ENCODE results near the gene LVRN. TPM values are rescaled to one million over a fixed set of nuclear protein-coding genes. Genes with fewer than 3 reads are reported as not detected.
A peak's percentile ranks its signal among the peaks of the same experiment; 100 is the strongest.

The LVRN gene
- total and polyA plus RNA-seq, 2 of the 4 experiments (the other 2 are of a cell fraction): 0.10 to 0.18 TPM

DNA sequence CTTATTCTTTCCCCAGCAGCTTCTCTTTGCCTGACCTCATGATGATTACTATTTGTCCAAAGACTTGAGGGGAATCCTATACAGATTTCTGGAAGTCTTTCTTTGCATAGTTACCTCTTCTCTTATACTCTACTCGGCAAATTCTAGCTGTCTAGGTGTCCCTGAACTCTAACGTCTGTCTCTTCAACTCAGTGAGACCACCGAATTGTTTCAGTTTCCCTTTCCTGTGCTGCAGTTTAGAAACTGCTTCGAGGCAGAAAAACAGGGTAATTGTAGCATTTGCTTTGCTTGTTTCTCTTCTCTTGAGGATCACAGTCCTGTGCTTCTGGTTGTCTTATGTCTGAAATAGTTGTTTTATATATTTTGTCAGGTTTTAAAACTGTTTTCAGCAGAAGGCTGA is 14.8 kb downstream of the LVRN start:
- ATAC-seq (ENCODE audit: low read depth): no peak
- H4K8ac ChIP-seq (ENCODE audit: low read depth in 2 of 2, low read length in 2 of 2): peak overlapping the region in 1 of 2 experiments; percentile 66; a peak in 2 of 4 replicates
- H4K5ac ChIP-seq (ENCODE audit: low read depth, low read length): peak overlapping the region; percentile 64; the same call in 1 of the 2 replicates
- no peak overlapping the region for H3K4me3 ChIP-seq (ENCODE audit: insufficient read depth, low read depth, low read length)
- POLR2A ChIA-PET (ENCODE audit: unreplicated experiment): no interaction called here
- peak overlapping the region; percentile 66 for H3K18ac ChIP-seq (ENCODE audit: low read depth, low read length)
- dilution Hi-C loops (cut with HindIII; ENCODE audit: low sequenced_read_pairs, unreplicated experiment): no loop called here
- in situ Hi-C loops (cut with MboI; ENCODE audit: low sequenced_read_pairs): no loop called here
- intact Hi-C loops (cut with micrococcal nuclease): no loop called here
- no peaks in the 10 kb centered on the region; a peak in 1 of 4 replicates for H3K79me1 ChIP-seq (ENCODE audit: low read depth in 1 of 2, low read length in 2 of 2)
- H2AK9ac ChIP-seq (replicated peaks; ENCODE audit: low read depth, low read length, poor library complexity): no peak overlapping the region
- H3K56ac ChIP-seq (ENCODE audit: extremely low read depth, insufficient read depth, low read length): peak overlapping the region; percentile 26; the same call in 1 of the 2 replicates
- no peak overlapping the region for H2AK5ac ChIP-seq (ENCODE audit: low read depth, low read length)
- H3K36me3 ChIP-seq (ENCODE audit: control insufficient read depth, insufficient read depth, low read length): no peaks in the 10 kb centered on the region
- CTCF ChIA-PET: no interaction called here
- peak overlapping the region; percentile 41; the same call in 1 of the 2 replicates for H4K91ac ChIP-seq (ENCODE audit: insufficient read depth, low read depth, low read length)
- no peaks in the 10 kb centered on the region for H3K27me3 ChIP-seq (ENCODE audit: control insufficient read depth, insufficient read depth, low read length)
- no peak overlapping the region for H2AFZ ChIP-seq (replicated peaks; ENCODE audit: low read length, poor library complexity)
- H3K23ac ChIP-seq (ENCODE audit: low read depth, low read length): no peak overlapping the region
- BruUV-seq (replicated peaks): no TSS peak
- peak overlapping the region; percentile 77; the same call in 1 of the 2 replicates for H3K14ac ChIP-seq (replicated peaks; ENCODE audit: low read depth, low read length)
- peak overlapping the region; percentile 78 for H3K4ac ChIP-seq (ENCODE audit: low read depth, low read length)
- H3K4me2 ChIP-seq (ENCODE audit: low read depth, low read length): no peak overlapping the region
- peak overlapping the region; percentile 82 for H2BK120ac ChIP-seq (ENCODE audit: low read depth, low read length)
- no peaks in the 10 kb centered on the region for H3K9me3 ChIP-seq (ENCODE audit: control insufficient read depth, insufficient read depth, low read length)
- no peak overlapping the region for H3K27ac ChIP-seq (ENCODE audit: insufficient read depth, low read length)
- H2BK5ac ChIP-seq (ENCODE audit: low read depth, low read length, poor library complexity, severe bottlenecking): peak overlapping the region; percentile 21
- TF ChIP-seq CTCF (conservative IDR thresholded peaks at IDR 0.05; ENCODE audit: low read depth, low read length) (no peak), RAD21 (IDR thresholded peaks at IDR 0.05; ENCODE audit: low read length) (no peak), RCOR1 (IDR thresholded peaks at IDR 0.05; ENCODE audit: insufficient replicate concordance, low read length) (no peak), FOS (IDR thresholded peaks at IDR 0.05; ENCODE audit: low read depth, low read length) (no peak), SMC3 (IDR thresholded peaks at IDR 0.05; ENCODE audit: low read depth, low read length) (no peak), POLR2A (IDR thresholded peaks at IDR 0.05; ENCODE audit: low read depth, low read length) (no peak), BHLHE40 (IDR thresholded peaks at IDR 0.05; ENCODE audit: low read depth, low read length) (no peak), RFX5 (IDR thresholded peaks at IDR 0.05; ENCODE audit: low read depth, low read length) (no peak), USF2 (IDR thresholded peaks at IDR 0.05; ENCODE audit: low read depth, low read length) (no peak), CEBPB (IDR thresholded peaks at IDR 0.05; ENCODE audit: low read depth, low read length) (no peak), MXI1 (IDR thresholded peaks at IDR 0.05; ENCODE audit: borderline replicate concordance, low read depth, low read length) (no peak), CHD1 (IDR thresholded peaks at IDR 0.05; ENCODE audit: low read depth, low read length) (no peak), MAFK (IDR thresholded peaks at IDR 0.05; ENCODE audit: low read depth, low read length) (no peak)
- TF ChIP-seq, protein P1, sequence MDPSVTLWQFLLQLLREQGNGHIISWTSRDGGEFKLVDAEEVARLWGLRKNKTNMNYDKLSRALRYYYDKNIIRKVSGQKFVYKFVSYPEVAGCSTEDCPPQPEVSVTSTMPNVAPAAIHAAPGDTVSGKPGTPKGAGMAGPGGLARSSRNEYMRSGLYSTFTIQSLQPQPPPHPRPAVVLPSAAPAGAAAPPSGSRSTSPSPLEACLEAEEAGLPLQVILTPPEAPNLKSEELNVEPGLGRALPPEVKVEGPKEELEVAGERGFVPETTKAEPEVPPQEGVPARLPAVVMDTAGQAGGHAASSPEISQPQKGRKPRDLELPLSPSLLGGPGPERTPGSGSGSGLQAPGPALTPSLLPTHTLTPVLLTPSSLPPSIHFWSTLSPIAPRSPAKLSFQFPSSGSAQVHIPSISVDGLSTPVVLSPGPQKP (IDR thresholded peaks at IDR 0.05; ENCODE audit: borderline replicate concordance, low read depth, low read length): no peak
- H2BK15ac ChIP-seq (ENCODE audit: low read depth, low read length): peak overlapping the region; percentile 59; the same call in 1 of the 3 replicates
- DNase-seq: no peak
- H2BK20ac ChIP-seq (ENCODE audit: low read depth, low read length): peak overlapping the region; percentile 94
- WGBS, 2 experiments (ENCODE audit: extremely low coverage in 2 of 2, insufficient read length in 1 of 2): 75% methylated on average over 3 of the region's 4 CpGs; no CpG with 5 or more reads in 1 of the 2 experiments
- peaks cover 17% of the 10 kb centered on the region for H3K4me1 ChIP-seq (ENCODE audit: control insufficient read depth, insufficient read depth, low read length)
- H3K9ac ChIP-seq (ENCODE audit: low read depth, low read length): no peak overlapping the region
- H3K9me1 ChIP-seq (ENCODE audit: insufficient read depth, low read length): peaks cover 14% of the 10 kb centered on the region; the same call in 1 of the 2 replicates
- no peaks in the 10 kb centered on the region; the same call in 1 of the 2 replicates for H4K20me1 ChIP-seq (ENCODE audit: insufficient read depth, low read length)
